CD8-positive, alpha-beta memory T cell (primary cell): ENCODE results near the gene SLC38A2. TPM values are rescaled to one million over a fixed set of nuclear protein-coding genes. Genes with fewer than 3 reads are reported as not detected.

Experiments used
- CTCF ChIA-PET: fragments of 350-600 bp; sonication (Branson Sonifier 250); formaldehyde crosslinking; loops from one replicate; lab custom pipeline; 2021; ENCODE audit warnings: antibody characterized with exemption; lab: Charles Lee
- POLR2A ChIA-PET: fragments of 350-600 bp; sonication (Branson Sonifier 250); formaldehyde crosslinking; loops from one replicate; lab custom pipeline; 2021; ENCODE audit warnings: antibody characterized with exemption; lab: Charles Lee
- DNase-seq, 5 donors: peaks; one replicate each; pipeline versions ENCODE4 v3.0.0 to v3.0.0-alpha.2; 2020 to 2022; ENCODE audit warnings: mixed read lengths in 1 of 5
- H3K27ac ChIP-seq: one replicate; pipeline ENCODE4 v1.7.0; 2013; ENCODE audit warnings: low read depth, mild to moderate bottlenecking, low read length, moderate library complexity
- H3K27me3 ChIP-seq: 2 replicates; pipeline ENCODE4 v1.7.0; 2013; ENCODE audit warnings: low read length, mild to moderate bottlenecking; ENCODE audit not compliant: insufficient read depth, poor library complexity, severe bottlenecking
- H3K36me3 ChIP-seq: 2 replicates; pipeline ENCODE4 v1.7.0; 2013; ENCODE audit warnings: mild to moderate bottlenecking, low read length, moderate library complexity; ENCODE audit not compliant: insufficient read depth
- H3K4me1 ChIP-seq: 2 replicates; pipeline ENCODE4 v1.7.0; 2013; ENCODE audit warnings: mild to moderate bottlenecking, low read length, moderate library complexity; ENCODE audit not compliant: insufficient read depth
- H3K4me3 ChIP-seq: 2 replicates; pipeline ENCODE4 v1.7.0; 2013; ENCODE audit warnings: mild to moderate bottlenecking, low read length
- H3K9me3 ChIP-seq: 2 replicates; pipeline ENCODE4 v1.7.0; 2013; ENCODE audit warnings: mild to moderate bottlenecking, low read length
- H3K27ac Mint-ChIP-seq, 8 donors: one replicate each; pipeline ENCODE4 v1.8.0; 2020 to 2021; ENCODE audit warnings: mixed read lengths in 8 of 8, mild to moderate bottlenecking in 6 of 8, inconsistent platforms in 3 of 8, moderate library complexity in 3 of 8
- H3K27me3 Mint-ChIP-seq, 2 donors: one replicate each; pipeline ENCODE4 v1.8.0; 2020 to 2021; ENCODE audit warnings: mixed read lengths in 2 of 2, mild to moderate bottlenecking in 1 of 2, moderate library complexity in 1 of 2
- H3K36me3 Mint-ChIP-seq, 3 donors: one replicate each; pipeline ENCODE4 v1.8.0; 2020 to 2021; ENCODE audit warnings: mixed read lengths in 3 of 3, inconsistent platforms in 1 of 3, mild to moderate bottlenecking in 1 of 3
- H3K4me1 Mint-ChIP-seq, 3 donors: one replicate each; pipeline ENCODE4 v1.8.0; 2020 to 2021; ENCODE audit warnings: mixed read lengths in 3 of 3, inconsistent platforms in 1 of 3, mild to moderate bottlenecking in 1 of 3
- H3K4me3 Mint-ChIP-seq, 7 donors: one replicate each; pipeline ENCODE4 v1.8.0; 2020 to 2021; ENCODE audit warnings: mixed read lengths in 7 of 7, mild to moderate bottlenecking in 6 of 7, moderate library complexity in 4 of 7, inconsistent platforms in 2 of 7
- H3K9me3 Mint-ChIP-seq, 5 donors: one replicate each; pipeline ENCODE4 v1.8.0; 2020 to 2022; ENCODE audit warnings: mixed read lengths in 5 of 5, mild to moderate bottlenecking in 3 of 5, moderate library complexity in 2 of 5, inconsistent platforms in 1 of 5
- polyA plus RNA-seq: library from polyadenylated mRNA; unstranded; fragments of 300-500 nt; fragmentation: Illumina TruSeq; gene quantifications from one replicate; pipeline ENCODE4 v1.2.3, GENCODE V29; 2021
- total RNA-seq, 2 experiments: library from RNA; stranded (reverse); gene quantifications; one replicate each; pipeline ENCODE4 v1.2.3, GENCODE V29; 2021

Gene SLC38A2
- total and polyA plus RNA-seq, 3 experiments from 2014 or later: 58.4 to 202 (median 198) TPM

DNA sequence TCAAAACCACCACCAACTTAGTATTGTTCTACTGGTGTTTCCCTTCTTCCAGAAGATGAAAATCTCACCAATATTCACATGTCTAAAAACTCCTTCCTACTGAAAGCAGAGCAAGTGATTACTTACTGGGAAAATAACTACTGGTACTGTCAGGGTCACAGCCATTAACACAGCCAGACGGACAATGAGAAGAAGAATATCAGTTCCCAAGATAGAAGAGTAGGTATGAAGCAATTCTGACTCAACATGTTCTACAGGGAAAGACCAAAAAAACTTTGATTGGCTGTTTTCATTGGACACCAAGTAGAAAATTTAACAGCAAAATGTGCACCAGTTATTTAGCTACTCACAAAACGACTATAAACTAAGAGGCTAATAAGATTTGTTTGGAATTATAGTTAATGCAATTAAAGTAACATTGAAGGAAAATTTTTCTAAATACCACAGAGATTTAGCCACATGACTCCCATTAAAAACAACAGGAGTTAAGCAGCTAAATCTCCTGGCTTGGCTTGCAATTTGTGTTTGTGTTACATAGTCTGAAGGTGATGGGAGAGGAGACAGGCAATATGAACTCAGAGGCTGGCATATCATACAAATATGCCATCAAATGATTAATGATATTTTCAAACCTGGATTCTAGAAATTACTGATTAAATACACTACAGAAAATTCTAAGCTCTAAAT, 9.5 kb downstream of the SLC38A2 start:
- POLR2A ChIA-PET: no interaction called here
- H3K27me3 Mint-ChIP-seq: no peaks in the 10 kb centered on the region
- peak overlapping the region in 1 of 7 donors; percentile 54 for H3K4me3 Mint-ChIP-seq
- no peak overlapping the region for H3K4me3 ChIP-seq
- peaks cover 51 to 79% (median 69%) of the 10 kb centered on the region in 3 donors for H3K4me1 Mint-ChIP-seq
- H3K36me3 ChIP-seq: peaks cover 81% of the 10 kb centered on the region
- no peak for DNase-seq
- no peaks in the 10 kb centered on the region for H3K9me3 ChIP-seq
- H3K27ac Mint-ChIP-seq: peak overlapping the region in 7 of 8 donors; percentile 6 to 86 (median 24)
- CTCF ChIA-PET: no interaction called here
- H3K36me3 Mint-ChIP-seq: peaks cover 31 to 92% (median 49%) of the 10 kb centered on the region in 3 donors
- H3K27ac ChIP-seq: no peak overlapping the region
- H3K4me1 ChIP-seq: peaks cover 40% of the 10 kb centered on the region
- no peaks in the 10 kb centered on the region for H3K9me3 Mint-ChIP-seq
- H3K27me3 ChIP-seq: no peaks in the 10 kb centered on the region

DNA sequence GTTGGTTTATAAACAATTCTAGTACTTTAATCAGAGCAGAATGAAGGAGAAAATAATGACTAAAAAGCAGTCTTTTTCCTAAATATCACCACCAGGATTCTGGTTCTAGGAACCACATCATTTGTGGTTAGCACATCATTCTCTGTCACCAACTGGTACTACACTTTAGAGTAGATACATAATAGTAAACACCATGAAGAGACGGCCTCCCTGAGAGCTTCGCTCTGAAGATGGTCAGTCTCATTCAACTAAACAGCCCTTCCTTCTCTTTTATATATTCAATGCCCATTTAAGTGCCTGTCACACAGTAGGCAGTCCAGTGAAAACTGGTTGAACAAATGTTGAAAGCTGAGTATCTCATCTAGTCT, 10.9 kb downstream of the SLC38A2 start:
- H3K27me3 ChIP-seq: no peaks in the 10 kb centered on the region
- Mint-ChIP-seq H3K36me3 (peaks cover 23 to 79% (median 39%) of the 10 kb centered on the region in 3 donors), H3K27me3 (no peaks in the 10 kb centered on the region), H3K4me3 (peak overlapping the region in 1 of 7 donors; percentile 29), H3K27ac (peak overlapping the region in 7 of 8 donors; percentile 20 to 85 (median 49)), H3K9me3 (no peaks in the 10 kb centered on the region), H3K4me1 (peaks cover 38 to 69% (median 55%) of the 10 kb centered on the region in 3 donors)
- H3K4me1 ChIP-seq: peaks cover 26% of the 10 kb centered on the region
- H3K27ac ChIP-seq: no peak overlapping the region
- ChIA-PET CTCF (interaction anchor here (1.2 kb wide), 1 partner anchor 9 kb away, joined by 3 read pairs; no protein-coding TSS in a partner anchor), POLR2A (no interaction called here)
- H3K9me3 ChIP-seq: no peaks in the 10 kb centered on the region
- no peak overlapping the region for H3K4me3 ChIP-seq
- H3K36me3 ChIP-seq: peaks cover 67% of the 10 kb centered on the region
- DNase-seq: no peak

DNA sequence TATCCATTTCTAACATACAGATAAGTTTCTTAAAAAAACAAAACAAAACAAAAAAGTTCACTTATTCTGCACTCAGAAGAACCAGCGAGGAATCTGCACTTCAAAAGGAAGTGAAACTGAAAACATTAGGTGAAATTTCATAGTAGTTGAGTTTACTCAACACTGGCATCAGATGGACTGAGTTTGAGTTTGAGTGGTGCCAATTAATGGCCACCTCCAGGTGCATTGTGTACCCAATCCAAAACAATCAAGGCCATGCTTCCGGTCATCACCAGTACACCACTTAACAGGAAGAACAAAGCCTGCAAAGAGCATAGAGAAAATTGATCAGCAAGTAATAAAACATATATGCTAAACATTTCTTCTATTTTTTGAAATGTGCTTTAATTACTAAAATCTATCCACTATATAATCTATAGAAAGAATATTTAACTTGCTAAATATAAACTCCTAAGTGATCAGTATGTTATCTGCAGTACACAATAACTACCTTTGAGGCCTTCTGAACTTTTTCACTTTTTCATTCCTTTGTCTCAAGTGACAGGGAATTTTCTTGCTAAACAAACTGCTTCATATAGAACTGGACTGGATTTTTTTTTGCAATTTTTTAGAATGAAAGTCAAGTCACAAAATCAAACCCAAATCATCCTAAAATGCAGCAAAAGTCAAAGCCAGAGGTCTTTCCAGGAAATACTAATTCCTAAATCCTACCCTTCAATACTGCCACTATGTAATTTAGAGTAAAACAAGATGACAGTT, 11.5 kb downstream of the SLC38A2 start:
- no peaks in the 10 kb centered on the region for H3K9me3 ChIP-seq
- H3K4me3 Mint-ChIP-seq: peak overlapping the region in 1 of 7 donors; percentile 32
- no peaks in the 10 kb centered on the region for H3K27me3 ChIP-seq
- H3K27me3 Mint-ChIP-seq: no peaks in the 10 kb centered on the region
- no peak for DNase-seq
- ChIA-PET CTCF (interaction anchor here (1.2 kb wide), 1 partner anchor 10 kb away, joined by 3 read pairs; no protein-coding TSS in a partner anchor), POLR2A (no interaction called here)
- peaks cover 23 to 73% (median 39%) of the 10 kb centered on the region in 3 donors for H3K36me3 Mint-ChIP-seq
- H3K27ac Mint-ChIP-seq: peak overlapping the region in 7 of 8 donors; percentile 7 to 79 (median 69)
- peaks cover 38 to 64% (median 50%) of the 10 kb centered on the region in 3 donors for H3K4me1 Mint-ChIP-seq
- H3K4me1 ChIP-seq: peaks cover 21% of the 10 kb centered on the region
- no peak overlapping the region for H3K4me3 ChIP-seq
- H3K27ac ChIP-seq: no peak overlapping the region
- H3K36me3 ChIP-seq: peaks cover 65% of the 10 kb centered on the region
- no peaks in the 10 kb centered on the region for H3K9me3 Mint-ChIP-seq

DNA sequence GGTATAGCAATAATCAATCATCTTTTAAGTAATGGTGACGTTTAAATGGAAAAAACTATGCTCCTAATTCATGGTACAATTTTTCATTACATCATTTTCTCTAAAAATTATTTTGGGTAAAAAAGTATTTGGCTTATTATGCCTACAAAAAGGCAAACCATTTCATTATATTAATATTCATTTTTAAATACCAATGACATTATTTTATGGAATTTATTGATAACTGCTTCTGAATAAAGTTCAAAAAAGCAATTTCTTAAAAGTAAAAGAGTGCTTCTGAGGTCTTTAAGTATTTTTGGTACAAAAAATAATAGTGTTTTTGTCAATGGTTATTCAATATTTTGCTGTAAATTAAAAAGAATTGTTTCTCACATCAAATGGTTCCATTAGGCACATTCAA, 12.2 kb downstream of the SLC38A2 start:
- Histone ChIP-seq H3K4me3 (no peak overlapping the region), H3K4me1 (peaks cover 16% of the 10 kb centered on the region), H3K9me3 (no peaks in the 10 kb centered on the region), H3K27me3 (no peaks in the 10 kb centered on the region), H3K36me3 (peaks cover 59% of the 10 kb centered on the region), H3K27ac (no peak overlapping the region)
- no peak for DNase-seq
- Mint-ChIP-seq H3K36me3 (peaks cover 23 to 67% (median 36%) of the 10 kb centered on the region in 3 donors), H3K4me3 (no peak overlapping the region), H3K9me3 (no peaks in the 10 kb centered on the region), H3K27ac (peak overlapping the region in 2 of 8 donors; percentile 49 to 73), H3K4me1 (peaks cover 33 to 57% (median 44%) of the 10 kb centered on the region in 3 donors), H3K27me3 (no peaks in the 10 kb centered on the region)
- CTCF ChIA-PET: no interaction called here
- POLR2A ChIA-PET: no interaction called here

DNA sequence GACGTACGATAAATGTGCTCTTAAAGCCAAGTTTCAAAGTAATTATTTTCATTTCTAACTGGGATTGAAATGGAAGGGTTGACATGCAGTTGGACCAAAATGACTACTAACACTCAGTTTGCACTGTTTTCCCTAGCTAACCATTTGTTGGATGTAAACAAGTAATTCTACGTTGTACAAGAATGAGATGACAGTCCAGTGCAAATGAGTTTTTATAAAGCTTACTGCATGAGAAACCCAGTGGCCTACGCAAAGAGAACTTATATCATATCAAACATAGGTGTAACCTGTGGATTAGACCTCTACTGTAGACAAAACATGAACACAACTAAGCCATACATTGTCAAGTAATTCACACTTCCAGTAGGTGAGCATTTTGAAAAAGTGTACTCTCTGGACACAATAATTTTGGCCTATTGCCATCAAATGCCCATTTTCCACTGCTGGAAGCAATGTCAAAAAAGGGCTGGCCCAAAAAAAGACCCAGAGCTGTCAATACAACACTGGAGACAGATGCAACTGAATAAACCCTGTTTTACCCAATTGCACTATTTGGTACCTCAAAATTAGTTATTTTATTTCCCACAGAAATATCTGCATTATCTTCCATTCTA, 12.8 kb downstream of the SLC38A2 start:
- Histone ChIP-seq H3K4me1 (peaks cover 10% of the 10 kb centered on the region), H3K27me3 (no peaks in the 10 kb centered on the region), H3K9me3 (no peaks in the 10 kb centered on the region), H3K4me3 (no peak overlapping the region), H3K27ac (no peak overlapping the region), H3K36me3 (peaks cover 54% of the 10 kb centered on the region)
- ChIA-PET CTCF (no interaction called here), POLR2A (no interaction called here)
- Mint-ChIP-seq H3K4me3 (no peak overlapping the region), H3K36me3 (peaks cover 19 to 61% (median 33%) of the 10 kb centered on the region in 3 donors), H3K4me1 (peaks cover 28 to 55% (median 41%) of the 10 kb centered on the region in 3 donors), H3K27ac (peak overlapping the region in 1 of 8 donors; percentile 37), H3K9me3 (no peaks in the 10 kb centered on the region), H3K27me3 (no peaks in the 10 kb centered on the region)
- DNase-seq: no peak

DNA sequence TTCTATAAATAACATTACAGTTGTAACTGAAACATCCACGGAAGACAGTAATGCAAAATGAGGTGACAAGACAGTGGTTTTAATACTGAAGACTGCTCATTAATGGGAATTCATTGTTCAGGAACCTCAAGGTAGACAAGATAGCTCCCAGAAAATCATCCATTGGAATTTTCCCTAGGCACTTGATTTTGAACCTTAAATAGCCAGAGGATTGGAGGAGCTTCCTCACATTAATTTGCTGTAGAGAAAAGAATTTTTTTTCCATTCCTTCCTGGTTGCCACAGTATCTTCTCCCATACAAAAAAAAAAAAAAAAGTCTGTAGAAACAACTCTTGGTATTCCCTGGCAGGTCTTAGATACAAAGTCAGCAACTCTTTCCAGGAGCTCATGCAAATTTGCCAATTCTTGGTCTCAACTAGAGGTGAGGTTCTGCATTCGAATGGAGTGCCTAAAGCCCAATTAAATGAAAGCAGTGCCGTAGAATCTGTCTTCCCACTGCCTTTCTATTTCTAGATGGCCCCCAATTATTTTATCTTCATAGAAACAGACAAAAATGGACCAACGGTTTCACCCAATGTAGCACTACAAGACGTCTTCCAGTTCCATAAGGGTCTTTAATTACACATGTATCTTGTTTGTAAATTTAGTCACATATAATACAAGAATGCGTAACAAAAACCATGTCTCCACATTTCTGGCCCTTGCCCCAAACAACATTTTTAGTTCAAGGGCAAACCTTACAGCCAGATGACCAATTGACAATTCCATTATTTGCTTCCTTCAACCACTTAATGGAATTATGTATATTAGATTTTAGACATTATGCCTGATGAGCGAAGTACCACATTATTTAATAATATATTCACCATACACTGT, 13.5 kb downstream of the SLC38A2 start:
- no peak overlapping the region for H3K4me3 Mint-ChIP-seq
- Histone ChIP-seq H3K4me3 (no peak overlapping the region), H3K36me3 (peaks cover 46% of the 10 kb centered on the region), H3K4me1 (peaks cover 10% of the 10 kb centered on the region), H3K9me3 (no peaks in the 10 kb centered on the region), H3K27ac (no peak overlapping the region), H3K27me3 (no peaks in the 10 kb centered on the region)
- H3K27me3 Mint-ChIP-seq: no peaks in the 10 kb centered on the region
- POLR2A ChIA-PET: no interaction called here
- DNase-seq: no peak
- no peaks in the 10 kb centered on the region for H3K9me3 Mint-ChIP-seq
- peaks cover 28 to 57% (median 44%) of the 10 kb centered on the region in 3 donors for H3K4me1 Mint-ChIP-seq
- H3K27ac Mint-ChIP-seq: peak overlapping the region in 1 of 8 donors; percentile 44
- peaks cover 18 to 55% (median 30%) of the 10 kb centered on the region in 3 donors for H3K36me3 Mint-ChIP-seq
- CTCF ChIA-PET: no interaction called here

DNA sequence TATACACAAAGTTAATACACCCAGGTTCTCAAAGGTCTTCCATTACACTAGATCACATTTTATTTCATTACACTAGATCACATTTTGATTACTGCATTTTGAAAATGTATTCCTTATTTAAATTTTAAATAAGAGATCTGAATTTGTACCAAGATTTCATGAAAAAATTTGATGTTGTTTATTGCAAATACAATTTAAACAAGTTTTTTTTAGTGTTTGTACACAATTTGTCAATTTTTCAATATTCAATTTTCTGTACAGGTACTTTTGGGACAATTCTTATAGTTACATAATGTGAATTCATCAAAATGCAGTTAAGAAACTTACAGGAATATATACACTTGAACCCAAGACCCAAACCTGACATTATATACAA, 14.3 kb downstream of the SLC38A2 start:
- Histone ChIP-seq H3K4me1 (peaks cover 5% of the 10 kb centered on the region), H3K27ac (no peak overlapping the region), H3K9me3 (no peaks in the 10 kb centered on the region), H3K4me3 (no peak overlapping the region), H3K27me3 (no peaks in the 10 kb centered on the region), H3K36me3 (peaks cover 39% of the 10 kb centered on the region)
- Mint-ChIP-seq H3K36me3 (peaks cover 14 to 48% (median 25%) of the 10 kb centered on the region in 3 donors), H3K4me3 (no peak overlapping the region), H3K4me1 (peaks cover 28 to 52% (median 39%) of the 10 kb centered on the region in 3 donors), H3K27me3 (no peaks in the 10 kb centered on the region), H3K27ac (peak overlapping the region in 1 of 8 donors; percentile 65), H3K9me3 (no peaks in the 10 kb centered on the region)
- ChIA-PET POLR2A (no interaction called here), CTCF (no interaction called here)
- DNase-seq: no peak
